GM12865 (cell line): ENCODE measurements around the gene ATP13A4.

Source experiments
- DNase-seq: peaks from one replicate; pipeline ENCODE4 v3.0.0; 2010; ENCODE audit warnings: low read depth
- H3K4me3 ChIP-seq: 2 replicates; pipeline ENCODE4 v1.5.1; 2011; ENCODE audit warnings: mild to moderate bottlenecking, low read depth, low read length, control low read depth
- CTCF ChIP-seq: IDR thresholded peaks from 2 replicates; pipeline ENCODE4 v1.5.1; 2011; ENCODE audit warnings: low read length, control low read depth, low read depth, inconsistent platforms; ENCODE audit not compliant: insufficient read depth; ENCODE audit errors: missing control alignments

ATP13A4 gene

GRCh38 chr3:193367868-193368267 is 186.8 kb downstream of the ATP13A4 start:
- H3K4me3 ChIP-seq, result no peak overlapping the region
- DNase-seq, result no peak
- no peak for TF ChIP-seq CTCF

- no peak for TF ChIP-seq CTCF
- no peak for DNase-seq
- no peak overlapping the region for H3K4me3 ChIP-seq
Measured at GRCh38 chr3:193357291-193357690, 197.4 kb downstream of the ATP13A4 start.

- no peak overlapping the region for H3K4me3 ChIP-seq
- DNase-seq, result no peak
- TF ChIP-seq CTCF, result no peak
Measured at GRCh38 chr3:193354423-193354822, 200.3 kb downstream of the ATP13A4 start.
